ENCODE data around the gene INSRR.

INSRR gene

GRCh38 chr1:156851779-156852417 is 7.0 kb downstream of the INSRR start:
- no peak for DNase-seq (ENCODE audit: low read depth, low spot score)

GRCh38 chr1:156849151-156849496 is 9.8 kb downstream of the INSRR start:
- no peak for DNase-seq (ENCODE audit: low read depth, low spot score)

GRCh38 chr1:156848461-156849150 is 10.3 kb downstream of the INSRR start:
- DNase-seq (ENCODE audit: low read depth, low spot score) = no peak

GRCh38 chr1:156847591-156848460 is 11.1 kb downstream of the INSRR start:
- DNase-seq (ENCODE audit: low read depth, low spot score) = no peak

GRCh38 chr1:156846643-156847042 is 12.3 kb downstream of the INSRR start:
- no peak for DNase-seq (ENCODE audit: low read depth, low spot score)

GRCh38 chr1:156845953-156846545 is 12.9 kb downstream of the INSRR start:
- no peak for DNase-seq (ENCODE audit: low read depth, low spot score)

GRCh38 chr1:156845055-156845952 is 13.6 kb downstream of the INSRR start:
- no peak for DNase-seq (ENCODE audit: low read depth, low spot score)

GRCh38 chr1:156844638-156845037 is 14.3 kb downstream of the INSRR start:
- DNase-seq (ENCODE audit: low read depth, low spot score) = no peak

GRCh38 chr1:156844102-156844501 is 14.8 kb downstream of the INSRR start:
- DNase-seq (ENCODE audit: low read depth, low spot score) = no peak

- DNase-seq (ENCODE audit: low read depth, low spot score) = no peak
Observed at GRCh38 chr1:156842618-156843300, 16.2 kb downstream of the INSRR start.

GRCh38 chr1:156841295-156841855 is 17.5 kb downstream of the INSRR start:
- no peak for DNase-seq (ENCODE audit: low read depth, low spot score)

GRCh38 chr1:156840898-156841279 is 18.0 kb downstream of the INSRR start:
- no peak for DNase-seq (ENCODE audit: low read depth, low spot score)

GRCh38 chr1:156840186-156840897 is 18.6 kb downstream of the INSRR start:
- no peak for DNase-seq (ENCODE audit: low read depth, low spot score)

- no peak for DNase-seq (ENCODE audit: low read depth, low spot score)
Observed at GRCh38 chr1:156839426-156840109, 19.3 kb downstream of the INSRR start.

GRCh38 chr1:156838972-156839371 is 19.9 kb downstream of the INSRR start:
- no peak for DNase-seq (ENCODE audit: low read depth, low spot score)

GRCh38 chr1:156836892-156837291 is 22.0 kb downstream of the INSRR start:
- no peak for DNase-seq (ENCODE audit: low read depth, low spot score)

- no peak for DNase-seq (ENCODE audit: low read depth, low spot score)
Observed at GRCh38 chr1:156836041-156836654, 22.8 kb downstream of the INSRR start.

- DNase-seq (ENCODE audit: low read depth, low spot score) = no peak
Observed at GRCh38 chr1:156834322-156834721, 24.6 kb downstream of the INSRR start.

- no peak for DNase-seq (ENCODE audit: low read depth, low spot score)
Observed at GRCh38 chr1:156833603-156834002, 25.3 kb downstream of the INSRR start.
